ENCODE data around the gene RNF181. TPM values are rescaled to one million over a fixed set of nuclear protein-coding genes. Genes with fewer than 3 reads are reported as not detected.

Gene RNF181
- total and polyA plus RNA-seq, 2 of the 13 experiments (the other 11 are each of a cell fraction or from before 2014, with no cell fraction given) = 224 to 578 TPM

- TF ChIP-seq, protein P1, sequence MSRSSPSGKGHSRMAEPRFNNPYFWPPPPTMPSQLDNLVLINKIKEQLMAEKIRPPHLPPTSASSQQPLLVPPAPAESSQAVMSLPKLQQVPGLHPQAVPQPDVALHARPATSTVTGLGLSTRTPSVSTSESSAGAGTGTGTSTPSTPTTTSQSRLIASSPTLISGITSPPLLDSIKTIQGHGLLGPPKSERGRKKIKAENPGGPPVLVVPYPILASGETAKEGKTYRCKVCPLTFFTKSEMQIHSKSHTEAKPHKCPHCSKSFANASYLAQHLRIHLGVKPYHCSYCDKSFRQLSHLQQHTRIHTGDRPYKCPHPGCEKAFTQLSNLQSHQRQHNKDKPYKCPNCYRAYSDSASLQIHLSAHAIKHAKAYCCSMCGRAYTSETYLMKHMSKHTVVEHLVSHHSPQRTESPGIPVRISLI (CRISPR knock-in tag; IDR thresholded peaks at IDR 0.05; ENCODE audit: borderline replicate concordance) = no peak
- TF ChIP-seq, protein P2, sequence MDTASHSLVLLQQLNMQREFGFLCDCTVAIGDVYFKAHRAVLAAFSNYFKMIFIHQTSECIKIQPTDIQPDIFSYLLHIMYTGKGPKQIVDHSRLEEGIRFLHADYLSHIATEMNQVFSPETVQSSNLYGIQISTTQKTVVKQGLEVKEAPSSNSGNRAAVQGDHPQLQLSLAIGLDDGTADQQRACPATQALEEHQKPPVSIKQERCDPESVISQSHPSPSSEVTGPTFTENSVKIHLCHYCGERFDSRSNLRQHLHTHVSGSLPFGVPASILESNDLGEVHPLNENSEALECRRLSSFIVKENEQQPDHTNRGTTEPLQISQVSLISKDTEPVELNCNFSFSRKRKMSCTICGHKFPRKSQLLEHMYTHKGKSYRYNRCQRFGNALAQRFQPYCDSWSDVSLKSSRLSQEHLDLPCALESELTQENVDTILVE (CRISPR knock-in tag; IDR thresholded peaks at IDR 0.05) = no peak
- TF ChIP-seq MED8 (CRISPR knock-in tag; IDR thresholded peaks at IDR 0.05; ENCODE audit: insufficient replicate concordance) (no peak), TCF7 (IDR thresholded peaks at IDR 0.05; ENCODE audit: low read depth) (no peak), ZFP36L1 (CRISPR knock-in tag; IDR thresholded peaks at IDR 0.05) (no peak), THAP11 (CRISPR knock-in tag; IDR thresholded peaks at IDR 0.05) (peak; percentile 8; the same call in 1 of the 2 replicates), ZNF615 (CRISPR knock-in tag; IDR thresholded peaks at IDR 0.05; ENCODE audit: borderline replicate concordance) (no peak), POLR2AphosphoS2 (IDR thresholded peaks at IDR 0.05; ENCODE audit: low read depth, low read length) (peak; percentile 84; the same call in 1 of the 2 replicates), JDP2 (CRISPR knock-in tag; IDR thresholded peaks at IDR 0.05; ENCODE audit: borderline replicate concordance) (no peak), SP1 (IDR thresholded peaks at IDR 0.05) (no peak), SP1 (CRISPR knock-in tag; IDR thresholded peaks at IDR 0.05) (no peak), SNAI1 (CRISPR knock-in tag; IDR thresholded peaks at IDR 0.05; ENCODE audit: borderline replicate concordance) (no peak), ZNF703 (CRISPR knock-in tag; IDR thresholded peaks at IDR 0.05; ENCODE audit: borderline replicate concordance) (no peak), ZNF383 (CRISPR knock-in tag; IDR thresholded peaks at IDR 0.05; ENCODE audit: borderline replicate concordance) (no peak), U2AF2 (IDR thresholded peaks at IDR 0.05; ENCODE audit: low read depth, low read length) (no peak), ZNF674 (CRISPR knock-in tag; IDR thresholded peaks at IDR 0.05; ENCODE audit: low read depth) (no peak), EEA1 (CRISPR knock-in tag; IDR thresholded peaks at IDR 0.05; ENCODE audit: borderline replicate concordance) (no peak), ZNF616 (CRISPR knock-in tag; IDR thresholded peaks at IDR 0.05; ENCODE audit: low read depth) (no peak), FOXA1 (IDR thresholded peaks at IDR 0.05) (no peak), FOXA1 (CRISPR knock-in tag; IDR thresholded peaks at IDR 0.05) (no peak), ZNF460 (CRISPR knock-in tag; IDR thresholded peaks at IDR 0.05; ENCODE audit: borderline replicate concordance) (peak; percentile 35; the same call in 1 of the 2 replicates), ZZZ3 (CRISPR knock-in tag; IDR thresholded peaks at IDR 0.05; ENCODE audit: borderline replicate concordance) (no peak)
- TF ChIP-seq, protein P3, sequence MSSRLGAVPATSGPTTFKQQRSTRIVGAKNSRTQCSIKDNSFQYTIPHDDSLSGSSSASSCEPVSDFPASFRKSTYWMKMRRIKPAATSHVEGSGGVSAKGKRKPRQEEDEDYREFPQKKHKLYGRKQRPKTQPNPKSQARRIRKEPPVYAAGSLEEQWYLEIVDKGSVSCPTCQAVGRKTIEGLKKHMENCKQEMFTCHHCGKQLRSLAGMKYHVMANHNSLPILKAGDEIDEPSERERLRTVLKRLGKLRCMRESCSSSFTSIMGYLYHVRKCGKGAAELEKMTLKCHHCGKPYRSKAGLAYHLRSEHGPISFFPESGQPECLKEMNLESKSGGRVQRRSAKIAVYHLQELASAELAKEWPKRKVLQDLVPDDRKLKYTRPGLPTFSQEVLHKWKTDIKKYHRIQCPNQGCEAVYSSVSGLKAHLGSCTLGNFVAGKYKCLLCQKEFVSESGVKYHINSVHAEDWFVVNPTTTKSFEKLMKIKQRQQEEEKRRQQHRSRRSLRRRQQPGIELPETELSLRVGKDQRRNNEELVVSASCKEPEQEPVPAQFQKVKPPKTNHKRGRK (CRISPR knock-in tag; IDR thresholded peaks at IDR 0.05) = no peak
- TF ChIP-seq, protein P4, sequence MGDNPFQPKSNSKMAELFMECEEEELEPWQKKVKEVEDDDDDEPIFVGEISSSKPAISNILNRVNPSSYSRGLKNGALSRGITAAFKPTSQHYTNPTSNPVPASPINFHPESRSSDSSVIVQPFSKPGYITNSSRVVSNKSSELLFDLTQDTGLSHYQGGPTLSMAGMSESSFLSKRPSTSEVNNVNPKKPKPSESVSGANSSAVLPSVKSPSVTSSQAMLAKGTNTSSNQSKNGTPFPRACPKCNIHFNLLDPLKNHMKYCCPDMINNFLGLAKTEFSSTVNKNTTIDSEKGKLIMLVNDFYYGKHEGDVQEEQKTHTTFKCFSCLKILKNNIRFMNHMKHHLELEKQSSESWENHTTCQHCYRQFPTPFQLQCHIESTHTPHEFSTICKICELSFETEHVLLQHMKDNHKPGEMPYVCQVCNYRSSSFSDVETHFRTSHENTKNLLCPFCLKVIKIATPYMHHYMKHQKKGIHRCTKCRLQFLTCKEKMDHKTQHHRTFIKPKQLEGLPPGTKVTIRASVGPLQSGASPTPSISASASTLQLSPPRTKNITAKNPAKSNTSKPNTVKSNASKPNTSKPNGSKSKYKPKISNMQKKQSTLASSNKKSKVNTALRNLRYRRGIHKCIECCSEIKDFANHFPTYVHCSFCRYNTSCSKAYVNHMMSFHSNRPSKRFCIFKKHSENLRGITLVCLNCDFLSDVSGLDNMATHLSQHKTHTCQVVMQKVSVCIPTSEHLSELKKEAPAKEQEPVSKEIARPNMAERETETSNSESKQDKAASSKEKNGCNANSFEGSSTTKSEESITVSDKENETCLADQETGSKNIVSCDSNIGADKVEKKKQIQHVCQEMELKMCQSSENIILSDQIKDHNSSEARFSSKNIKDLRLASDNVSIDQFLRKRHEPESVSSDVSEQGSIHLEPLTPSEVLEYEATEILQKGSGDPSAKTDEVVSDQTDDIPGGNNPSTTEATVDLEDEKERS (CRISPR knock-in tag; IDR thresholded peaks at IDR 0.05) = 0 out of 2 replicates have a peak, but pooled peaks have one; percentile 26
Observed at GRCh38 chr2:85547859-85548607, 47.5 kb upstream of the RNF181 start (continued).
